ENCODE measurements around the gene MLLT10. TPM values are rescaled to one million over a fixed set of nuclear protein-coding genes. Genes with fewer than 3 reads are reported as not detected.

MLLT10 gene
- total and polyA plus RNA-seq, 2 of the 8 experiments (the other 6 are each of a cell fraction or from before 2014, with no cell fraction given), result 53.1 to 62.1 TPM

DNA sequence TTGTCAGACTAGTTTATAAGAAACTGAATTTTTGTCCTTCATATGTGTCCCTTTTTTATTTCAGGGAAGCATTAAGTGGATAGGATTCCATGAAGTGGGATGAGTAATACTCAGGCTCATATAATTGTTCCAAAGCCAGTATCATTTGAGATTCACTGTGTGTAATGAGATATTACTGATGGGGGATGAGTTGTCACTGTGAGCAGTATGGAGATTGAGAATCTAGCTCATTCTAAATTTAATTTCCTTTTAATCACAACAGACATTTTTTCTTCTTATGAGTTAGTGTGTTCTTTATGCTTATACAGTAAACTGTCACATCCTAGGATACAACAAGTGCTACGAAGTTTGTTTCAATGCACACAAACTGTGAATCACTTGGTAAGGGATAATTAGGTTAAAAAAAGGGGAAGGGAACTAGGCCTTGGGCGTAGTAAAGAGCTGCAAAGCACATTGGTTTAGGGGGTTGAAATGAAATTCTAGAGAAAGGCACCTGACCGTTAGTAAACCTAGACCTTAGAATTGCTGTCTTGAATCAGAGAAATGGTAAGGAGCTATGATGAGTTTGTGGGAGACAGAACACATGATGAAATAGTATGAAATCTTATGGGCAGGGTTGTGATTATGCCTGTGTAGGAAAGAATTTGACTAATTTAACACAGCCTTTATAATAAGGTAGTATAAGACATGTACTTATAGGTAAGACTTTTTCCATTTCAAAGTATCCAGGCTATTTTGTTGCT is 153.4 kb downstream of the MLLT10 start (continued):
- TF ChIP-seq JUND (IDR thresholded peaks at IDR 0.05; ENCODE audit: low read length), result no peak
- no peak for TF ChIP-seq NRF1 (IDR thresholded peaks at IDR 0.05; ENCODE audit: low read depth, low read length)
- TF ChIP-seq, protein P1, sequence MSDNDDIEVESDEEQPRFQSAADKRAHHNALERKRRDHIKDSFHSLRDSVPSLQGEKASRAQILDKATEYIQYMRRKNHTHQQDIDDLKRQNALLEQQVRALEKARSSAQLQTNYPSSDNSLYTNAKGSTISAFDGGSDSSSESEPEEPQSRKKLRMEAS (IDR thresholded peaks at IDR 0.05), result no peak
- no peak for TF ChIP-seq CREB1 (IDR thresholded peaks at IDR 0.05)
